Smooth muscle cell (in vitro differentiated cells): ENCODE results near the gene ACSL5. TPM values are rescaled to one million over a fixed set of nuclear protein-coding genes. Genes with fewer than 3 reads are reported as not detected.

ENCODE experiments used
- DNase-seq: peaks from one replicate; lab custom pipeline; 2025; ENCODE audit not compliant: unreplicated experiment; lab: John Stamatoyannopoulos, UW
- H2AFZ ChIP-seq: fragments of 200-600 bp; sonication (generic); 2 replicates; pipeline ENCODE4 v1.6.0; 2016; ENCODE audit warnings: antibody characterized with exemption, low read depth, mild to moderate bottlenecking
- H3F3A ChIP-seq: fragments of 200-600 bp; sonication (generic); 2 replicates; pipeline ENCODE4 v1.6.0; 2017; ENCODE audit warnings: antibody characterized with exemption, low read depth
- H3K27ac ChIP-seq: fragments of 200-600 bp; sonication (generic); 2 replicates; pipeline ENCODE4 v1.5.1; 2016; ENCODE audit warnings: low read depth, mild to moderate bottlenecking
- H3K27me3 ChIP-seq: fragments of 200-600 bp; sonication (generic); 2 replicates; pipeline ENCODE4 v1.6.1; 2016; ENCODE audit warnings: low read depth, mild to moderate bottlenecking
- H3K36me3 ChIP-seq: fragments of 200-600 bp; sonication (generic); 2 replicates; pipeline ENCODE4 v1.5.1; 2016; ENCODE audit warnings: low read depth
- H3K4me1 ChIP-seq: fragments of 200-600 bp; sonication (generic); 2 replicates; pipeline ENCODE4 v1.5.1; 2016; ENCODE audit warnings: low read depth
- H3K4me2 ChIP-seq: fragments of 200-600 bp; sonication (generic); 2 replicates; pipeline ENCODE4 v1.6.0; 2016; ENCODE audit warnings: mild to moderate bottlenecking
- H3K4me3 ChIP-seq: fragments of 200-600 bp; sonication (generic); 2 replicates; pipeline ENCODE4 v1.5.1; 2016; ENCODE audit warnings: mild to moderate bottlenecking
- H3K79me2 ChIP-seq: fragments of 200-600 bp; sonication (generic); 2 replicates; pipeline ENCODE4 v1.6.0; 2016; ENCODE audit warnings: low read depth, mild to moderate bottlenecking
- H3K9ac ChIP-seq: fragments of 200-600 bp; sonication (generic); 2 replicates; pipeline ENCODE4 v1.6.0; 2016; ENCODE audit warnings: low read depth
- H3K9me3 ChIP-seq: fragments of 200-600 bp; sonication (generic); replicated peaks from 2 replicates; pipeline ENCODE4 v1.5.1; 2016; ENCODE audit warnings: low read depth
- H4K20me1 ChIP-seq: fragments of 200-600 bp; sonication (generic); 2 replicates; pipeline ENCODE4 v1.6.0; 2016; ENCODE audit warnings: low read depth
- WGBS: methylation state at CpG from one replicate; pipeline ENCODE4 v1.1.7; 2016; ENCODE audit warnings: low lambda C conversion rate; 5-methylcytosine and 5-hydroxymethylcytosine counted together
- polyA plus RNA-seq: library from polyadenylated mRNA; unstranded; fragments of >200 nt; fragmentation: Nextera tagmentation; extraction: Ambion mirVana; gene quantifications from 2 replicates; pipeline ENCODE4 v1.2.1, GENCODE V29; 2016
- total RNA-seq: library from RNA; depleted of rRNA; stranded (reverse); fragments of >200 nt; gene quantifications from 2 replicates; pipeline ENCODE4 v1.2.3, GENCODE V29; 2014
- TF ChIP-seq, protein P1 (sequence below): fragments of 200-600 bp; sonication (generic); IDR thresholded peaks from 2 replicates; pipeline ENCODE4 v1.5.1; 2017; ENCODE audit warnings: borderline replicate concordance, mild to moderate bottlenecking, antibody characterized with exemption; ENCODE audit not compliant: insufficient read depth, poor library complexity, severe bottlenecking

The ACSL5 gene, protein sequence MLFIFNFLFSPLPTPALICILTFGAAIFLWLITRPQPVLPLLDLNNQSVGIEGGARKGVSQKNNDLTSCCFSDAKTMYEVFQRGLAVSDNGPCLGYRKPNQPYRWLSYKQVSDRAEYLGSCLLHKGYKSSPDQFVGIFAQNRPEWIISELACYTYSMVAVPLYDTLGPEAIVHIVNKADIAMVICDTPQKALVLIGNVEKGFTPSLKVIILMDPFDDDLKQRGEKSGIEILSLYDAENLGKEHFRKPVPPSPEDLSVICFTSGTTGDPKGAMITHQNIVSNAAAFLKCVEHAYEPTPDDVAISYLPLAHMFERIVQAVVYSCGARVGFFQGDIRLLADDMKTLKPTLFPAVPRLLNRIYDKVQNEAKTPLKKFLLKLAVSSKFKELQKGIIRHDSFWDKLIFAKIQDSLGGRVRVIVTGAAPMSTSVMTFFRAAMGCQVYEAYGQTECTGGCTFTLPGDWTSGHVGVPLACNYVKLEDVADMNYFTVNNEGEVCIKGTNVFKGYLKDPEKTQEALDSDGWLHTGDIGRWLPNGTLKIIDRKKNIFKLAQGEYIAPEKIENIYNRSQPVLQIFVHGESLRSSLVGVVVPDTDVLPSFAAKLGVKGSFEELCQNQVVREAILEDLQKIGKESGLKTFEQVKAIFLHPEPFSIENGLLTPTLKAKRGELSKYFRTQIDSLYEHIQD
- total RNA-seq, result not detected in 2 replicates
- polyA plus RNA-seq, result 0.61 TPM in 1 of 2 replicates, not detected in the other

DNA sequence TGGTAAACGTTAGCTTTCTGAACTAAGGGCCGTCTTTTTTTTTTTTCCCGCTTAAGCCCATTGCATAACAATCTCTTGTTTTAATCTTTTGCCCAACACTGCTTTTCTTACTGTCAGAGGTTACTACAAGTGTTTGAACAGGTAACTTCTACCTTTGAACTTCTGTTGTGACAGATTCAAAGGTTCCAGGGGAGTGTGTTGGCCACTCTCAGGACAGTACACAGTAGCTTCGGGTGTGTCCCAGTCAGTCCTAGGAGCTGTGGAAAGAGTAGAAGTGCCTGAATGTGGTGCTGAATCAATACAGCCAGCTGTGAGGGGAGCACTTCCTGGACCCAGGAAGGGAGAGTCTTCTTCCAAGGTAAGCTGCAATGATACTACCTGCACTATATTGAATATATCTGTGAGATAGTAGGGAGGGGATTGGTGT, at the start of gene ACSL5:
Gene ACSL5 (plus strand): TSS at position 205 of the 427 bp plus-strand sequence. CDS start 20,831 bp downstream, outside the sequence.
- H3K9me3 ChIP-seq, result no peaks in the 10 kb centered on the region
- WGBS, result 90% methylated on average over 4 of the region's 4 CpGs

DNA sequence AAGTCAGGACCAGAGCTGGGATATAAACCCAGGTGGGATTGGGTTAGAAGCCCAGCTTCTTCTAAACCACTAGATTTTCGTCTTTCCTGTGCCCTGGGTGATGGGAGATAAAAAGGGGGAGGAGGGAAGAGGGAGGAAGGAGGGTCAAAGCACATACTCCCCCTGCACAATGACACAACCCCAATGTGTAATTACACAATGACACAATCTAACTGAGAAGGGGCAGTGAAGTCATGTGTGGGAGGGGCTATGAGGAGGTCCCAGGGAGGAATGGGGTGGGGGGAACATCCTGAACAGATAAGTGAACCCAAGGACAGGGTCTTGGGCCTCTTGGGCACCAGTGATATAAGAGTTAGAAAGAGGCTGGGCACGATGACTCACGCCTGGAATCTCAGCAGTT, 46.2 kb upstream of the ACSL5 start:
- no peaks in the 10 kb centered on the region for H3K27me3 ChIP-seq
- no peak overlapping the region for H3K4me2 ChIP-seq
- H3K79me2 ChIP-seq, result no peaks in the 10 kb centered on the region
- H3K9ac ChIP-seq, result no peak overlapping the region
- no peak overlapping the region for H3K4me3 ChIP-seq
- H2AFZ ChIP-seq, result no peak overlapping the region
- no peaks in the 10 kb centered on the region for H3K4me1 ChIP-seq
- no peaks in the 10 kb centered on the region for H4K20me1 ChIP-seq
- DNase-seq, result no peak
- WGBS, result 76% methylated on average over 3 of the region's 3 CpGs
- H3K36me3 ChIP-seq, result no peaks in the 10 kb centered on the region
- no peak overlapping the region for H3K27ac ChIP-seq
- TF ChIP-seq, protein P1, sequence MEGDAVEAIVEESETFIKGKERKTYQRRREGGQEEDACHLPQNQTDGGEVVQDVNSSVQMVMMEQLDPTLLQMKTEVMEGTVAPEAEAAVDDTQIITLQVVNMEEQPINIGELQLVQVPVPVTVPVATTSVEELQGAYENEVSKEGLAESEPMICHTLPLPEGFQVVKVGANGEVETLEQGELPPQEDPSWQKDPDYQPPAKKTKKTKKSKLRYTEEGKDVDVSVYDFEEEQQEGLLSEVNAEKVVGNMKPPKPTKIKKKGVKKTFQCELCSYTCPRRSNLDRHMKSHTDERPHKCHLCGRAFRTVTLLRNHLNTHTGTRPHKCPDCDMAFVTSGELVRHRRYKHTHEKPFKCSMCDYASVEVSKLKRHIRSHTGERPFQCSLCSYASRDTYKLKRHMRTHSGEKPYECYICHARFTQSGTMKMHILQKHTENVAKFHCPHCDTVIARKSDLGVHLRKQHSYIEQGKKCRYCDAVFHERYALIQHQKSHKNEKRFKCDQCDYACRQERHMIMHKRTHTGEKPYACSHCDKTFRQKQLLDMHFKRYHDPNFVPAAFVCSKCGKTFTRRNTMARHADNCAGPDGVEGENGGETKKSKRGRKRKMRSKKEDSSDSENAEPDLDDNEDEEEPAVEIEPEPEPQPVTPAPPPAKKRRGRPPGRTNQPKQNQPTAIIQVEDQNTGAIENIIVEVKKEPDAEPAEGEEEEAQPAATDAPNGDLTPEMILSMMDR, result no peak
- H3K9me3 ChIP-seq, result no peaks in the 10 kb centered on the region
- H3F3A ChIP-seq, result no peaks in the 10 kb centered on the region

More for the DNA sequence above, at the start of gene ACSL5:
- no peak within 1 kb of the TSS for H3K4me2 ChIP-seq
- TF ChIP-seq, protein P1, result no peak
- H2AFZ ChIP-seq, result no peak within 1 kb of the TSS
- H3K79me2 ChIP-seq, result no peaks in the 10 kb centered on the region
- H3K4me3 ChIP-seq, result peak within 1 kb of the TSS; percentile 31
- no peak within 1 kb of the TSS for H3K9ac ChIP-seq
- no peaks in the 10 kb centered on the region for H3F3A ChIP-seq
- H4K20me1 ChIP-seq, result no peaks in the 10 kb centered on the region
- H3K27ac ChIP-seq, result no peak within 1 kb of the TSS
- H3K27me3 ChIP-seq, result no peaks in the 10 kb centered on the region
- no peak for DNase-seq
- peaks cover 8% of the 10 kb centered on the region for H3K4me1 ChIP-seq
- no peaks in the 10 kb centered on the region for H3K36me3 ChIP-seq

DNA sequence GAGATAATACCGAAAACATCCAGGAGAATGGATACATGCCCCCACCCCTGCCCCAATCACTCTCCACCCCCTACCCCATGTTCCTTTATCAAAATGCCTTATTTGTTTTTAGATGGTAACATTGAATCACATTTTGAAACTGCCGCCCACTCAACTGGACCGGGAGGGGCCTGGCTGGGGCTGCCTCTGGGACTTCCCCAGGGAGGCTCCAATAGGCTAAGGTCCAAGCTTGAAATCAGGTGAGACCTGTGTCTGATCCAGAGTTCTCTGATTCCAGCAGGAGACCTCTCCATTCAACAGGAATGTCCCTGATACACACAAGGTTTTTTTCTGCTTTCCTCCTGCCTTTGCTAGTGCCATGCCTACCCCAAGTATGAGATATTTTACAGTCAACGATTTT, 43.8 kb upstream of the ACSL5 start:
- Histone ChIP-seq H3K4me3 (no peak overlapping the region), H2AFZ (no peak overlapping the region), H3K27ac (no peak overlapping the region), H4K20me1 (no peaks in the 10 kb centered on the region), H3F3A (no peaks in the 10 kb centered on the region), H3K4me2 (no peak overlapping the region), H3K9me3 (no peaks in the 10 kb centered on the region), H3K27me3 (no peaks in the 10 kb centered on the region), H3K79me2 (no peaks in the 10 kb centered on the region), H3K36me3 (no peaks in the 10 kb centered on the region), H3K9ac (no peak overlapping the region), H3K4me1 (no peaks in the 10 kb centered on the region)
- DNase-seq, result no peak
- WGBS, result 94% methylated on average over 4 of the region's 4 CpGs
- TF ChIP-seq, protein P1, result no peak
